GM03348 (cell line): Measurements from ENCODE around the gene PGF.

Experiments
- DNase-seq: peaks from one replicate; pipeline ENCODE4 v3.0.0; 2012; ENCODE audit warnings: low spot score

The PGF gene

DNA sequence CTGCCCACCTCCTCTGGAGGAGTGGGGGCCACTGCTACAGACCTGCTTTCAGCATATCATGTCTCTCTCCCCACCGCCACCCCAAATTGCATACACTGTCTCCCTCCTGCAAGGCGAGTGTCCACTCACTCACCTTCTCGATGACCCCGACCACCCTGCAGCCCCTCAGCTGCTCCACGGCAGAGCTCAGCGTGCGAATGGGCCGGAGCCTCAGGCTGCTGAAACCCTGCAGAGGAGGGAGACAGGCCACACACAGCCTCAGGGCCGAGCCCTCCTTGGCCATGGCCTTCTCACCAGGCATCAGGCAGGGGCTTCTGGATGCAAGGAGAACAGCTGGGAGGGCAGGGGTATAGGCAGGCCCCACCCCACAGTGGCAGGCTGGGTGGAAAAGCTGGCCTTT, 37.0 kb downstream of the PGF start:
- no peak for DNase-seq

GRCh38 chr14:74917646-74918081, 37.7 kb downstream of the PGF start:
- no peak for DNase-seq

- DNase-seq: no peak
Measured at GRCh38 chr14:74917178-74917543, 38.2 kb downstream of the PGF start.

DNA sequence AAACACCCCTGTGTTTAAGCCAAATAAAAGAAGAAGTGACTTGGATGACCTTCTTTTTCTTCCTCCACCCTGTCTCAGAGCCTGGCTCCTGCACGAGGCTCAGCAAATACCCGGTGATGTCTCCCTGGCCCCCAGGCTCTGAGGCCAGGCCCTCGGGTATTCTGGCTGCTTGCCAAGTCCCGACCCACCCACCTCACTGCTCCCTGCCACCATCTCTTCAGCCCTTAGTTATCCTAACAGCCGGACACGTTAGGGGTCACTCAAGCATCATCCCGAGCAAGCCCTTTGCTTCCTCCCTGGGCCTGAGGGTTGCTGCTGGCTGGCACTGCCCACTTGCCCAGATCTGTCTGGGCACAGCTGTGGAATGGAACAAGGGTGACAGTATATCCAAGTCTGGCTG, 39.6 kb downstream of the PGF start:
- no peak for DNase-seq

DNA sequence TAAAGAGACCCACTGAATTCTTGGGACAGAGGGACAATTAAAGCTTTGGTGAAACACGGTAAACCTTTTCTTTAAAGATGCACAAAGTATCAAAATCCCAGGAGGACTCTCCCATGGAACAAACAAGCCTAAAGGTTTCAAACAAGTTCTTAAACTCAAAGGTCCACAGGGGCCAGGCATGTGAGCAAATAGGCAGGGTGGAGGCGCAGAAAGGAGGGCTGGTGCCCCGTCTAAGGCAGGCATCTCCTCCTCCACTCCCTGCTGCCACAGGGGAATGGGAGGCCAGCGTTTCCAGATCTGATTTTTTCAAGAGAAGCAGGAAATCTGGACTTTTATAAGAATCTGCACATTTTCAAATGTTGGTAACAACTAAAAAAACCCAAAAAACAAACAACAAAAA, 40.0 kb downstream of the PGF start:
- DNase-seq: no peak

GRCh38 chr14:74913986-74914573, 41.3 kb downstream of the PGF start:
- peak; percentile 89 for DNase-seq

DNA sequence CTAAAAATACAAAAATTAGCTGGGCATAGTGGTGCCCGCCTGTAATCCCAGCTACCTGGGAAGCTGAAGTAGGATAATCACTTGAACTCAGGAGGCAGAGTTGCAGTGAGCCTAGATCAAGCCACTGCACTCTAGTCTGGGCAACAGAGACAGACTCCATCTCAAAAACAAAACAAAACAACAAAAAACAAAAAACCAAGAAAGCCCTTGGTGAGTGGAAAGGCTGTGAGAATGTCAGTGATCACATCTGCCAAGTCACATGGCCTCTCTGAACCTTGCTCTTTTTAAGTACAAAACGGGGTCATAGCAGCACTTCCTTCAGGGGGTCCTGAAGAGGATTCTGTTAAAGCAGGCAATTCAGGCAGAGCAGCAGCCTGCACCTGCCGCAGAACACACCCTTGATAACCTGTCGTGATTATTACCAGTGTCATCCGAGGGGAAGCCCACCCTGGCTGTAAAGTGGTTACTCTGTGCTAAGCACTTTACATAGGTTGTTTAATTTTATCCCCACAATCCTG, 41.9 kb downstream of the PGF start:
- DNase-seq: no peak

GRCh38 chr14:74912801-74913200, 42.6 kb downstream of the PGF start:
- DNase-seq: no peak

DNA sequence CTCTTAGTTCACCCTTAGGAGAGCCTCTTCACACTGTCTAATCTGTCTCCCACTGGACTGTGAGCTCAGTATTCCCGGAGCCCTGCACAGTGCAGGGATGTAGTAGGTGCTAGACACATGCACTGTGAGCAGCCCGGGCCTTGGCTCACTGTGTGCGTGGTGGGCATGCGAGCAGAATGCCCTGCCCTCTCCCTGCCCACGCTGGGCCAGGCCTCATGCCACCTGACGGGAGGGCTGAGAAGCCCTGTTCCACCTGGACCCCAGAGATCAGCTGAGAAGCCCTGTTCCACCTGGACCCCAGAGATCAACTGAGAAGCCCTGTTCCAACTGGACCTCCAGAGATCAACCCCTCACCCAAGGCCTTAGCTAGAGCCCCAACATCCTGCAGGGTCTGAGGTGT, 43.3 kb downstream of the PGF start:
- no peak for DNase-seq

DNA sequence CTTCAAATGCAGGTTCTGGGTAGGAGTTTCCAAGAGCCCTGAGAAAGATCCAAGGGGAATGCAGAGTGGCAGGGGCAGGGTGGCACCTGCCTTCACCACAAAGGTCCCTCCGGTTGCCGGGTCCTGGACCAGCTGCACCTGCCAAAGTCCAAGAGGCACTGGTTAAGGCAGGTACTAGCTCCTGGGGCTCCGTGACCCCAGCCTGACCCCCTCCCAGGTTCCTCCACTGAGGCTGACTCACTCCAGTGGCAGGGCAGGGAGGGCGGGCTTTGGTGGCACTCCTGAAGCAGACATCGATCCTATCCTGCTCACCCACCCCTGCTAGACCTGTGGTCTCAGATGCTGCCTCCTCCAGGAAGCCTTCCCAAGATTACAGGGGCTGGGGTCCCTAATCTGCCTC, 43.7 kb downstream of the PGF start:
- DNase-seq: no peak

DNA sequence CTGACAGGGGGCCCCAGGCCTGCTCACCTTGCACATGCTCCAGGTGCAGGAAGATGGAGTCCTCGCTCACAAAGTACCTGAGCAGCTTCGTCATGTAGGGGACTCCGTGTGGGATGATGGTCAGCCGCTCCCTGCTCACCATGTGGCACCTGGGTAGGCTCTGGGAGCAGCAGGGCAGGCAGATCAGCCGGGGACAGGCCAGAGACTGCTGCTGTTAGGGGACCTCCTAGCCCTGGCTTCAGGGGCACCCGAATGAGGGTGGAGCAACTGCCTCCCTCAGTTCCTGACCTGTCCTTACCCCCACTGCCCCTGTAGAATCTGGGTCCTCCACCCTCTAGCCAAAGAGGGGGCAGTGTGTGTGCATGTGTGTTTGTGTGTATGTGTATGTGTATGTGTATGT, 44.2 kb downstream of the PGF start:
- DNase-seq: no peak

DNA sequence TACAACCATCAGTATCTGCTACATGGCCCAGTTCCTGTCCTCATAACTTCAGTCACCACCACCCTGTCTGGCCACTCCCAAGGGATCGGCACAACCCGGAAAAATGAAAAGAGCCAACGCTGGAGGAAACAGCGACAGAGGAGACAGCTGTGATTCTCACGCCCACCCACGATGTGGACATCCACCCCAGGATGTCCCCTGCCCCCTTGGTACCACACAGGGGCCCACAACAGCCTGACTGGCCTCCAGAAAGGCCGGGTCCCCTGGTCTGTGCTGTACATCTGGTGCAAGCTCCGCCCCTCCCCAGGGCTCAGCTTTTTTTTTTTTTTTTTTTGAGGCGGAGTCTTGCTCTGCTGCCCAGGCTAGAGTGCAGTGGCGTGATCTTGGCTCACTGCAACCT, 44.8 kb downstream of the PGF start:
- peak; percentile 40 for DNase-seq

GRCh38 chr14:74909911-74910310, 45.5 kb downstream of the PGF start:
- no peak for DNase-seq

- DNase-seq: no peak
Measured at GRCh38 chr14:74909501-74909900, 45.9 kb downstream of the PGF start.

DNA sequence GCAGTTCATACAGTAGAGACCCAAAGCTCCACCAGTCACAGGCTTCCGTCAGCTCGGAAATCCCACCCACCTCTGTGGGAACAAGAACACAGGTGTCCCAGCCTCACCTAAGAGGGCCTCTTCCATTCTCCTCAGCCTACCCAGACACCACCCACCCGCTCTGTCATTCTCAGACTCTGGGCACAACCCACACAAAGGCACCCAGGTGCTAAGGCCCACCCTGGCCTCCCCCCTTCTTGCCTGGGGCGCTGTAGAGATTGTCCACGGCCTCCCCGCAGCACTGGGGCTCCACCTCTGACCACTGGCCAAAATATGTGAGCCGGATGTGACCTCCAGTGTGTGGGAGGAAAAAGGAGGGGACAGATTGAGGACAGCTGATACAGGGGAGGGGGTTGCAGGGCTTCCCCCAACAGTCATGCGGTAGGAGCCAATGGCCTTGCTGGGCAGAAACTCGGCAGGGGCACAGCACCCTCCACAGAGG, 46.5 kb downstream of the PGF start:
- no peak for DNase-seq

GRCh38 chr14:74907744-74908143, 47.7 kb downstream of the PGF start:
- DNase-seq: peak; percentile 27

- DNase-seq: no peak
Measured at GRCh38 chr14:74906925-74907521, 48.4 kb downstream of the PGF start.

GRCh38 chr14:74905595-74906142, 49.7 kb downstream of the PGF start:
- peak; percentile 85 for DNase-seq

GRCh38 chr14:74904635-74905503, 50.5 kb downstream of the PGF start:
- DNase-seq: no peak

GRCh38 chr14:74902941-74903705, 52.3 kb downstream of the PGF start:
- DNase-seq: no peak

DNA sequence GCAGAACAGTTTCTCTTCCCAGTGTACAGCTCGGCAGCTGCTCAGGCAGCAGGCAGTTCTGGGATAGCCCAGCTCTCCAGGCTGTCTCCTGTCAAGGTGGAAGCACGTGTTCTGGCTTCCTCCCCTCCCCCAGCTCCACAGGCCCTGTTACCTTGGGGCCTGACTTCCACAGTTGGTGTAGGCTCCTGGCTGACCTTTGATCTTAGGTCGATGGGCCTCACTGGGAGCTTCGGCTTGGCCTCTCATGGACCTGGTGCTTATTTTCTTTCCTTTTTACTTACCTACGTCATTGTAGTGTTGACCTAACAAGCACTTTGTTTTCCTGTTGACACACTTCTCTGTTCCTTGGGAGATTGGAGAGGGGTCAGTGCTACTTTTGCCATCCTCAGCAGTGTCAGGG, 56.7 kb downstream of the PGF start:
- DNase-seq: no peak

GRCh38 chr14:74898083-74898482, 57.3 kb downstream of the PGF start:
- DNase-seq: no peak
